ENCODE data around the gene SYNGR3.

GRCh38 chr16:2037647-2038381 is 48.0 kb downstream of the SYNGR3 start:
- TF ChIP-seq, protein P1, sequence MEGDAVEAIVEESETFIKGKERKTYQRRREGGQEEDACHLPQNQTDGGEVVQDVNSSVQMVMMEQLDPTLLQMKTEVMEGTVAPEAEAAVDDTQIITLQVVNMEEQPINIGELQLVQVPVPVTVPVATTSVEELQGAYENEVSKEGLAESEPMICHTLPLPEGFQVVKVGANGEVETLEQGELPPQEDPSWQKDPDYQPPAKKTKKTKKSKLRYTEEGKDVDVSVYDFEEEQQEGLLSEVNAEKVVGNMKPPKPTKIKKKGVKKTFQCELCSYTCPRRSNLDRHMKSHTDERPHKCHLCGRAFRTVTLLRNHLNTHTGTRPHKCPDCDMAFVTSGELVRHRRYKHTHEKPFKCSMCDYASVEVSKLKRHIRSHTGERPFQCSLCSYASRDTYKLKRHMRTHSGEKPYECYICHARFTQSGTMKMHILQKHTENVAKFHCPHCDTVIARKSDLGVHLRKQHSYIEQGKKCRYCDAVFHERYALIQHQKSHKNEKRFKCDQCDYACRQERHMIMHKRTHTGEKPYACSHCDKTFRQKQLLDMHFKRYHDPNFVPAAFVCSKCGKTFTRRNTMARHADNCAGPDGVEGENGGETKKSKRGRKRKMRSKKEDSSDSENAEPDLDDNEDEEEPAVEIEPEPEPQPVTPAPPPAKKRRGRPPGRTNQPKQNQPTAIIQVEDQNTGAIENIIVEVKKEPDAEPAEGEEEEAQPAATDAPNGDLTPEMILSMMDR (IDR thresholded peaks at IDR 0.05), result no peak
- TF ChIP-seq POLR2A (IDR thresholded peaks at IDR 0.05), result no peak
